Fibroblast of skin of scalp (primary cell): ENCODE measurements around the gene KRTAP9-6.
A peak's percentile ranks its signal among the peaks of the same experiment; 100 is the strongest.
"Not testable (repeated sequence)": the region's sequence is repeated elsewhere in the genome, so short reads cannot be mapped to it uniquely, and the experiment has no call there.

ENCODE experiments used
- DNase-seq: peaks from one replicate; pipeline ENCODE4 v3.0.0-alpha.2; 2013

Gene KRTAP9-6

GRCh38 chr17:41271858-41272257, 6.7 kb downstream of the KRTAP9-6 start:
- DNase-seq, result no peak

DNA sequence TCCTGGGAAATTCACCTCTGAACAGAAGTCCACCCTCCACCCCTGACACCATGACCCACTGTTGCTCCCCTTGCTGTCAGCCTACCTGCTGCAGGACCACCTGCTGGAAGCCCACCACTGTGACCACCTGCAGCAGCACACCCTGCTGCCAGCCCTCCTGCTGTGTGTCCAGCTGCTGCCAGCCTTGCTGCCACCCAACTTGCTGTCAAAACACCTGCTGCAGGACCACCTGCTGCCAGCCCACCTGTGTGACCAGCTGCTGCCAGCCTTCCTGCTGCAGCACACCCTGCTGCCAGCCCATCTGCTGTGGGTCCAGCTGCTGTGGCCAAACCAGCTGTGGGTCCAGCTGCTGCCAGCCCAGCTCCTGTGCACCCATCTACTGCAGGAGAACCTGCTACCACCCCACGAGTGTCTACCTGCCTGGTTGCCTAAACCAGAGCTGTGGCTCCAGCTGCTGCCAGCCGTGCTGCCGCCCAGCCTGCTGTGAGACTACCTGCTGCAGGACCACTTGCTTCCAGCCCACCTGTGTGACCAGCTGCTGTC, 10.5 kb downstream of the KRTAP9-6 start, which contains the start of gene KRTAP9-7:
Gene KRTAP9-7, plus strand, starts transcription at position 51 of the 543 bp plus-strand sequence. Its CDS starts 0 bp downstream, at position 51.
- not testable (repeated sequence) for DNase-seq

DNA sequence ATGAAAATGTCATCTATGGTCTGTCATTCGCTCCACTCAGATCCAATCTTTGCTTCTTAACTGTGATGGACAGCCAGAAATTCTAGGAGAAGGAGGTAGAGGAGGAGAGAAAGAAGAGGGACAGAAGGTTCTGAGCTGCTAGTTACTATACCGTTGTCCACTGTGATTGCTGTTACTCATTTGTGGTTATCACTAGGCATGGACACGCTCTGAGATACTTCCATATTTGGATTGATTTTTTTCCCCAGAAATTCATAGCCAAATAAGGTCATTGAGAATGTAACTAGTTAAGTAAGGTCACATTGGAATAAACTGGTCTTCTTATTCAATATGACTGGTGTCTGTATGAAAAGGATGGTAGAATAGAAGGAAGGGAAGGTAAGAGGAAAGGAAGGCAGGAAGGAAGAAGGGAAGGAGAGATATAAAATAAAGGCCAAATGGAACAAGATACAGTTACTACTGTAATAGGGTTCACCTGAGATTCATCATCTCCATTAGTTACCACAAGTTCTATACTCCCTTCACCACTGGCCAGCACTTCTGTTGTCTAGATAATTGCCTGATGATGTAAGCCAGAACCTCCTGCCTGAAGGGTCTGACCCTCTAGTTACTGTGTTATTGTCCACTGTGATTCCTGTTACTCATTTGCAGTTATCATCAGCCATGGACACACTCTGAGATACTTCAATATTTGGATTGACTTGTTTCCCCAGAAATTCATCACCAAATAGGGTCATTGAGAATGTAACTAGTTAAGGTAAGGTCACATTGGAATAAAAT, 13.2 kb downstream of the KRTAP9-6 start:
- DNase-seq, result peak; percentile 53

- peak; percentile 95 for DNase-seq
Measured at GRCh38 chr17:41284043-41284442, 18.9 kb downstream of the KRTAP9-6 start.

DNA sequence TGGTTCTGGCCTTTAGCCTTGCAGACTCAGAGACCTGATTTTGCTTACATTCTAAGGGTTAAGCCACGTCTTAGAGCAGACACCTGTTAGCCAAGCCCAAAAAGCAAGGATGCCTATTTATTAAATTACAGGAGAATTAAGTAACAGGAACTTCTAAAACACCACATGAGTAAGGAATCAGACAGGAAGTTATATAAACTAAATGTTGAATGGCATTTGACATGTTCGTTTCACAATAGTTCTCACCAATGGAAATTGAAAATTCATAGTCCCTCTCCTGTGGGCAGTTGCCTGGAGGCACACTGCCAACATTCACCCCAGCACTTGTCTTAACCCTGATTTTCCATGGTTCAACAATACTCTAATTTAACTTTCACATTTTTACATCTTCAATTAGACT, 19.4 kb downstream of the KRTAP9-6 start:
- DNase-seq, result no peak

DNA sequence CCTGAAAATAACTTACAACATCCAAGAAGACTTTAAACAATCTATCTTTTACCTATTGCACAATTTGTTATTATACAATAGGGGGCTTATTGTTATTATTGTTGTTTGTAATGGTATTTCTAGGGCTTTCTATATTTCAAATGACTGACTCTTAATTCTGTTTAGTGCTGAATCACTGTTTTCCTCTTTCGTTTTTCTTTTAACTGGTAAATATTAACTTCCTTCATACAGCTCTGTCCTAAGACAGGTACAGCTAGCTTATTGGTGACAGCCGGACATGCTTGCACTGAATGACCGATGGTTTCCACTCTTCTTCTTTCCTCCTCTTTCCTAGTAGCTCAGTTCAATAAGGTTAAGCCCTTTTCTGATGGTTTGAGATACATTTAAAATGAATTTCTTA, 21.9 kb downstream of the KRTAP9-6 start:
- DNase-seq, result no peak

GRCh38 chr17:41294016-41294415, 28.8 kb downstream of the KRTAP9-6 start:
- no peak for DNase-seq

DNA sequence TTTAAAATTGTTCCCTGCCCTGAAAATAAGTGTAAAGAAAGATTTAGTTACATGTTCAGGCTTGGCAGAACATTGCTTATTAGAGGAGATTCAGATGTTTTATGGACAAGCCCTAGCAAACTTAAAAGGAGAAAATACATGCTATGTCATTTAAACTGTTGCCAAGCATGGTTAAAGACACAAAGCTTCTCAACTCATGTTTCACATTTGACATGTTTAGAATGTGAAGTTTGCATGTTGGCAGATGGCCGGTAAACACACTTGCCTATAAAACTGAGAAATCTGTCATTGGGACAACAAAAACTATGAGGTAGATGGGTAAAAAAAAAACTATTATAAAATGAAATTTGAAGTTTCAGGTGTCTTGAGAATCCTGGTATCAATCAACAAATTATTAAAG, 31.7 kb downstream of the KRTAP9-6 start:
- DNase-seq, result no peak

DNA sequence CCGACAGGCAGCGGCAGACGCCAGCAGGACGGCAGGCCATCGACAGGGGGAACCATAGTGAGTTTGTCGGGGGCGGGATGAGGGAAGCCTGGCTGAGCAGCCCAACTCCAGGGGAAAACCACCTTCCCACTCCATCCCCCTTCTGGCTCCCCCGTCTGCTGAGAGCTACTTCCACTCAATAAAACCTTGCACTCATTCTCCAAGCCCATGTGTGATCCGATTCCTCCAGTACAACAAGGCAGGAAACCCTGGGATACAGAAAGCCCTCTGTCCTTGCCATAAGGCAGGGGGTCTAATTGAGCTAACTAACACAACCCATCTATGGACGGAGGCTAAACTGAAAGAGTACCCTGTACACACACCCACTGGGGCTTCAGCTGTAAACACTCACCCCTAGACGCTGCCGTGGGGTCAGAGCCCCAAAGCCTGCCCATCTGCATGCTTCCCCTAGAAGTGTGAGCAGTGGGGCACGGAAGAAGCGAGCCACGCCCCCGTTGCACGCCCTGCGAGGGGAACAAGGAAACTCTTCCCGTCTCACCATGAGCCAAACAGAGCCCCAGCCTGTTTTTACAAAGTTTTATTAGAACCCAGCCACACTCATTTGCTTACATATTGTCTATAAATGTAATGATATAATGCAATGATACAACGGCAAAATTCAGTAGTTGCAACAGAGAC, 33.4 kb downstream of the KRTAP9-6 start:
- no peak for DNase-seq

- DNase-seq, result no peak
Measured at GRCh38 chr17:41301204-41301790, 36.1 kb downstream of the KRTAP9-6 start.

GRCh38 chr17:41301916-41302901, 37.0 kb downstream of the KRTAP9-6 start, which contains the start of gene KRTAP29-1:
Gene KRTAP29-1, minus strand, starts transcription at chr17:41302851. Its CDS starts 0 bp downstream, at chr17:41302851.
- DNase-seq, result no peak

GRCh38 chr17:41302981-41303380, 37.8 kb downstream of the KRTAP9-6 start:
- DNase-seq, result no peak

- DNase-seq, result no peak
Measured at GRCh38 chr17:41304091-41304490, 38.9 kb downstream of the KRTAP9-6 start.

DNA sequence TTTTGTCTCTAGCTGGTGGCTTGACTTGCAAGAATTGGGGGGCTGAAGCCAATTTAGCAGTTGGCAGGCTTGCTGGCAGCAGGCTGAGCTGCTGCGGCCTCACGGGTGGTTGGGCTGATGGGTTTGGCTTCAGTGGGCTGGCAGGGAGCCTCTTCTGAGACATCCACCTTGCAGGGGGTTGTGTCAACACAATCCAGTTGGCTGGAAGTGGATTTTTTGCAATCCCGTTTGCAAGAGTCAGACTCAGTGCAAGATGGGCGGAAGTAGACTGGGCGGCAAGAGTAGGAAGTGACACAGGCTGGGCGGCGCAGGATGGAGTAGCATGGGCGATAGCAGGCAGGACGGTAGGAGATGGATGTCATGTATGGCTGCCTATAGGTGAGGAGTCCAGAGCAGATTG, 42.5 kb downstream of the KRTAP9-6 start:
- peak; percentile 83 for DNase-seq

GRCh38 chr17:41308251-41308917, 43.2 kb downstream of the KRTAP9-6 start:
- DNase-seq, result no peak

GRCh38 chr17:41308918-41309359, 43.8 kb downstream of the KRTAP9-6 start, which contains the start of gene KRTAP16-1:
Gene KRTAP16-1, minus strand, starts transcription at chr17:41309309. Its CDS starts 56 bp downstream, at chr17:41309253.
- DNase-seq, result no peak

- no peak for DNase-seq
Measured at GRCh38 chr17:41311111-41311510, 45.9 kb downstream of the KRTAP9-6 start.

DNA sequence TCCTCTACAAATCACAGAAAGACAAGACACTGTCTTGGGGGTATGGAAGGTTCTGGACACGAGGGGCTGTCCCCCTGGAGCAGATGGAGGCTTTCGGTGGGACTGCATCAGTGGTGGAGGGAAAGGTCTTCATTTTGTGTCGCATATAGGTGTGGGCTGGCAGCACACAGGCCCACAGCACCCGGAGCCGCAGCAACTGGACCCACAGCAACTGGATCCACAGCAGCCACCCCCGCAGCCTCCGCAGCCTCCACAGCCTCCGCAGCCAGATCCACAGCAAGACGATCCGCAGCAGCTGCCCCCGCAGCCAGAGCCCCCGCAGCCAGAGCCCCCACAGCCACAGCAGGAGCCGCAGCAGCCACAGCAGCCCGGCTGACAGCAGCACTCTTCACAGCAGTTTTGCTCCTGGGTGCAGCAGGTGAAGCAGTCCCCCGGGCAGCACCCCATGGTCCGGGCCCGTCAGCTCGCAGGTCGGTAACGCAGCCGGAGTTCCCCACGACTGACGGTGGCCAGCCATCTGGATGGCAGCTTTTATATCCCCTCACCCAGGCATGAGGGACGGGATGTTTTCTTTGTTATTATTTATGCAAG, 50.1 kb downstream of the KRTAP9-6 start, which contains the start of gene KRTAP17-1:
Gene KRTAP17-1, minus strand, starts transcription at position 507 of the 591 bp plus-strand sequence. Its CDS starts 60 bp downstream, at position 447.
- no peak for DNase-seq
